Measurements from ENCODE around the gene RPL22L1. TPM values are rescaled to one million over a fixed set of nuclear protein-coding genes. Genes with fewer than 3 reads are reported as not detected.

RPL22L1 gene
- 167 TPM for polyA plus RNA-seq (2013, experiment 1 of 2)
- polyA plus RNA-seq (2013, experiment 2 of 2), result 165 TPM

GRCh38 chr3:170869645-170870593 is at the start of gene RPL22L1:
RPL22L1 (minus strand) TSS chr3:170870195; CDS start chr3:170870167, 28 bp downstream.
- H3K14ac ChIP-seq (ENCODE audit: low read length), result no peak within 1 kb of the TSS
- H3K4me1 ChIP-seq (ENCODE audit: control insufficient read depth in 2 of 2, insufficient read depth in 1 of 2, low read depth in 1 of 2, low read length in 2 of 2), result peaks cover 2% of the 10 kb centered on the region in 2 donors
- no CpG with 5 or more reads among the region's 59 CpGs for WGBS, 2 donors (ENCODE audit: extremely low coverage in 2 of 2, insufficient read length in 2 of 2, insufficient replicate concordance in 1 of 2)
- H2AFZ ChIP-seq (ENCODE audit: low read length), result peak within 1 kb of the TSS; percentile 90
- H3K9me3 ChIP-seq (replicated peaks in 1 of 2; ENCODE audit: control insufficient read depth in 2 of 2, insufficient read depth in 1 of 2, low read depth in 1 of 2, low read length in 2 of 2), result peaks cover 0 to 2% of the 10 kb centered on the region in 2 donors
- H3K4ac ChIP-seq (ENCODE audit: low read length), result no peak within 1 kb of the TSS
- H2BK12ac ChIP-seq (ENCODE audit: low read length), result no peak within 1 kb of the TSS
- peak within 1 kb of the TSS; percentile 63 for H3K4me2 ChIP-seq (ENCODE audit: insufficient read depth, low read length, poor library complexity, severe bottlenecking)
- H3K27me3 ChIP-seq (ENCODE audit: control insufficient read depth in 3 of 3, insufficient read depth in 3 of 3, low read depth in 1 of 3, low read length in 3 of 3), result no peaks in the 10 kb centered on the region
- H3K79me1 ChIP-seq (ENCODE audit: low read depth, low read length), result no peaks in the 10 kb centered on the region
- H2BK5ac ChIP-seq (ENCODE audit: low read length), result no peak within 1 kb of the TSS
- peak within 1 kb of the TSS; percentile 91 for H3K18ac ChIP-seq (ENCODE audit: low read length)
- H3K9ac ChIP-seq (ENCODE audit: low read depth, low read length, poor library complexity), result peak within 1 kb of the TSS; percentile 71
- H4K91ac ChIP-seq (ENCODE audit: low read depth, low read length, poor library complexity), result no peak within 1 kb of the TSS
- H3K36me3 ChIP-seq (replicated peaks in 1 of 2; ENCODE audit: control insufficient read depth in 2 of 2, insufficient read depth in 2 of 2, low read length in 2 of 2), result peaks cover 4 to 41% of the 10 kb centered on the region in 2 donors
- H2AK5ac ChIP-seq (ENCODE audit: low read depth, low read length), result no peak within 1 kb of the TSS
- peak within 1 kb of the TSS; percentile 90 for H3K23ac ChIP-seq (ENCODE audit: low read depth, low read length, poor library complexity)
- DNase-seq (ENCODE audit: low spot score), result peak; percentile 91
- no peak within 1 kb of the TSS for H2BK120ac ChIP-seq (ENCODE audit: low read depth, low read length)
- H4K8ac ChIP-seq (ENCODE audit: low read depth, low read length), result no peak within 1 kb of the TSS
- peak within 1 kb of the TSS; percentile 92 for H3K27ac ChIP-seq (replicated peaks; ENCODE audit: low read length)
- no peak within 1 kb of the TSS for H2BK15ac ChIP-seq (ENCODE audit: low read length)
- H3K4me3 ChIP-seq (ENCODE audit: low read length in 2 of 2), result peak within 1 kb of the TSS; percentile 85 to 88

GRCh38 chr3:170918715-170919114 is 48.7 kb upstream of the RPL22L1 start:
- no peak overlapping the region for H3K9ac ChIP-seq (ENCODE audit: low read depth, low read length, poor library complexity)
- H2BK15ac ChIP-seq (ENCODE audit: low read length), result no peak overlapping the region
- no peak overlapping the region for H3K18ac ChIP-seq (ENCODE audit: low read length)
- no peak overlapping the region for H3K27ac ChIP-seq (replicated peaks; ENCODE audit: low read length)
- H2BK5ac ChIP-seq (ENCODE audit: low read length), result no peak overlapping the region
- no peak for DNase-seq (ENCODE audit: low spot score)
- H3K23ac ChIP-seq (ENCODE audit: low read depth, low read length, poor library complexity), result no peak overlapping the region
- no peak overlapping the region for H3K4me3 ChIP-seq (ENCODE audit: low read length in 2 of 2)
- no peak overlapping the region for H2AK5ac ChIP-seq (ENCODE audit: low read depth, low read length)
- no peak overlapping the region for H4K91ac ChIP-seq (ENCODE audit: low read depth, low read length, poor library complexity)
- H3K14ac ChIP-seq (ENCODE audit: low read length), result no peak overlapping the region
- H3K4ac ChIP-seq (ENCODE audit: low read length), result no peak overlapping the region
- no peaks in the 10 kb centered on the region for H3K79me1 ChIP-seq (ENCODE audit: low read depth, low read length)
- no CpG with 5 or more reads among the region's 4 CpGs for WGBS, 2 donors (ENCODE audit: extremely low coverage in 2 of 2, insufficient read length in 2 of 2, insufficient replicate concordance in 1 of 2)
- no peaks in the 10 kb centered on the region for H3K27me3 ChIP-seq (ENCODE audit: control insufficient read depth in 3 of 3, insufficient read depth in 3 of 3, low read depth in 1 of 3, low read length in 3 of 3)
- H3K36me3 ChIP-seq (replicated peaks in 1 of 2; ENCODE audit: control insufficient read depth in 2 of 2, insufficient read depth in 2 of 2, low read length in 2 of 2), result no peaks in the 10 kb centered on the region
- no peaks in the 10 kb centered on the region for H3K4me1 ChIP-seq (ENCODE audit: control insufficient read depth in 2 of 2, insufficient read depth in 1 of 2, low read depth in 1 of 2, low read length in 2 of 2)
- H3K4me2 ChIP-seq (ENCODE audit: insufficient read depth, low read length, poor library complexity, severe bottlenecking), result no peak overlapping the region
- H2BK12ac ChIP-seq (ENCODE audit: low read length), result no peak overlapping the region
- H2BK120ac ChIP-seq (ENCODE audit: low read depth, low read length), result no peak overlapping the region
- H4K8ac ChIP-seq (ENCODE audit: low read depth, low read length), result no peak overlapping the region
- H2AFZ ChIP-seq (ENCODE audit: low read length), result no peak overlapping the region
- peaks cover 5% of the 10 kb centered on the region in 2 donors for H3K9me3 ChIP-seq (replicated peaks in 1 of 2; ENCODE audit: control insufficient read depth in 2 of 2, insufficient read depth in 1 of 2, low read depth in 1 of 2, low read length in 2 of 2)

GRCh38 chr3:170914690-170915089 is 44.7 kb upstream of the RPL22L1 start:
- H3K4ac ChIP-seq (ENCODE audit: low read length), result no peak overlapping the region
- H3K9ac ChIP-seq (ENCODE audit: low read depth, low read length, poor library complexity), result no peak overlapping the region
- no peaks in the 10 kb centered on the region for H3K36me3 ChIP-seq (replicated peaks in 1 of 2; ENCODE audit: control insufficient read depth in 2 of 2, insufficient read depth in 2 of 2, low read length in 2 of 2)
- H3K4me1 ChIP-seq (ENCODE audit: control insufficient read depth in 2 of 2, insufficient read depth in 1 of 2, low read depth in 1 of 2, low read length in 2 of 2), result no peaks in the 10 kb centered on the region
- no peak overlapping the region for H3K4me3 ChIP-seq (ENCODE audit: low read length in 2 of 2)
- no peak overlapping the region for H4K91ac ChIP-seq (ENCODE audit: low read depth, low read length, poor library complexity)
- peaks cover 0 to 4% (median 0%) of the 10 kb centered on the region in 3 experiments for H3K27me3 ChIP-seq (ENCODE audit: control insufficient read depth in 3 of 3, insufficient read depth in 3 of 3, low read depth in 1 of 3, low read length in 3 of 3)
- H3K79me1 ChIP-seq (ENCODE audit: low read depth, low read length), result no peaks in the 10 kb centered on the region
- WGBS, 2 donors (ENCODE audit: extremely low coverage in 2 of 2, insufficient read length in 2 of 2, insufficient replicate concordance in 1 of 2), result no CpG with 5 or more reads among the region's 1 CpG
- H2AFZ ChIP-seq (ENCODE audit: low read length), result no peak overlapping the region
- no peak overlapping the region for H2BK5ac ChIP-seq (ENCODE audit: low read length)
- no peak overlapping the region for H2BK15ac ChIP-seq (ENCODE audit: low read length)
- H3K18ac ChIP-seq (ENCODE audit: low read length), result no peak overlapping the region
- H4K8ac ChIP-seq (ENCODE audit: low read depth, low read length), result no peak overlapping the region
- H2BK12ac ChIP-seq (ENCODE audit: low read length), result no peak overlapping the region
- no peak overlapping the region for H2AK5ac ChIP-seq (ENCODE audit: low read depth, low read length)
- no peak overlapping the region for H3K23ac ChIP-seq (ENCODE audit: low read depth, low read length, poor library complexity)
- no peak for DNase-seq (ENCODE audit: low spot score)
- no peak overlapping the region for H2BK120ac ChIP-seq (ENCODE audit: low read depth, low read length)
- no peak overlapping the region for H3K27ac ChIP-seq (replicated peaks; ENCODE audit: low read length)
- H3K4me2 ChIP-seq (ENCODE audit: insufficient read depth, low read length, poor library complexity, severe bottlenecking), result no peak overlapping the region
- no peak overlapping the region for H3K14ac ChIP-seq (ENCODE audit: low read length)
- H3K9me3 ChIP-seq (replicated peaks in 1 of 2; ENCODE audit: control insufficient read depth in 2 of 2, insufficient read depth in 1 of 2, low read depth in 1 of 2, low read length in 2 of 2), result peaks cover 3 to 12% of the 10 kb centered on the region in 2 donors

GRCh38 chr3:170914212-170914611 is 44.2 kb upstream of the RPL22L1 start:
- Histone ChIP-seq H3K27ac (replicated peaks; ENCODE audit: low read length) (no peak overlapping the region), H3K9me3 (replicated peaks in 1 of 2; ENCODE audit: control insufficient read depth in 2 of 2, insufficient read depth in 1 of 2, low read depth in 1 of 2, low read length in 2 of 2) (peaks cover 4 to 15% of the 10 kb centered on the region in 2 donors), H4K8ac (ENCODE audit: low read depth, low read length) (no peak overlapping the region), H2BK15ac (ENCODE audit: low read length) (no peak overlapping the region), H3K27me3 (ENCODE audit: control insufficient read depth in 3 of 3, insufficient read depth in 3 of 3, low read depth in 1 of 3, low read length in 3 of 3) (peaks cover 0 to 4% (median 0%) of the 10 kb centered on the region in 3 experiments), H4K91ac (ENCODE audit: low read depth, low read length, poor library complexity) (no peak overlapping the region), H3K4me3 (ENCODE audit: low read length in 2 of 2) (no peak overlapping the region), H2AFZ (ENCODE audit: low read length) (no peak overlapping the region), H3K14ac (ENCODE audit: low read length) (no peak overlapping the region), H3K9ac (ENCODE audit: low read depth, low read length, poor library complexity) (no peak overlapping the region), H2BK5ac (ENCODE audit: low read length) (no peak overlapping the region), H2BK120ac (ENCODE audit: low read depth, low read length) (no peak overlapping the region), H3K36me3 (replicated peaks in 1 of 2; ENCODE audit: control insufficient read depth in 2 of 2, insufficient read depth in 2 of 2, low read length in 2 of 2) (no peaks in the 10 kb centered on the region), H2BK12ac (ENCODE audit: low read length) (no peak overlapping the region), H3K23ac (ENCODE audit: low read depth, low read length, poor library complexity) (no peak overlapping the region), H3K18ac (ENCODE audit: low read length) (no peak overlapping the region), H3K4me1 (ENCODE audit: control insufficient read depth in 2 of 2, insufficient read depth in 1 of 2, low read depth in 1 of 2, low read length in 2 of 2) (no peaks in the 10 kb centered on the region), H3K79me1 (ENCODE audit: low read depth, low read length) (no peaks in the 10 kb centered on the region), H2AK5ac (ENCODE audit: low read depth, low read length) (no peak overlapping the region), H3K4ac (ENCODE audit: low read length) (no peak overlapping the region), H3K4me2 (ENCODE audit: insufficient read depth, low read length, poor library complexity, severe bottlenecking) (no peak overlapping the region)
- DNase-seq (ENCODE audit: low spot score), result no peak
- WGBS, 2 donors (ENCODE audit: extremely low coverage in 2 of 2, insufficient read length in 2 of 2, insufficient replicate concordance in 1 of 2), result no CpG with 5 or more reads among the region's 5 CpGs
